ENCODE results near the gene DNAJA1.
"Not testable (repeated sequence)": the region's sequence is repeated elsewhere in the genome, so short reads cannot be mapped to it uniquely, and the experiment has no call there.

Gene DNAJA1

GRCh38 chr9:33082128-33082527 lies 57.1 kb downstream of the DNAJA1 start:
- no peak for DNase-seq (ENCODE audit: low read depth in 2 of 2)

- no peak for DNase-seq (ENCODE audit: low read depth in 2 of 2)
Observed at GRCh38 chr9:33082538-33083326, 57.7 kb downstream of the DNAJA1 start.

- DNase-seq (ENCODE audit: low read depth in 2 of 2), result not testable (repeated sequence)
Observed at GRCh38 chr9:33085672-33086071, 60.6 kb downstream of the DNAJA1 start.

Data from stimulated activated CD8-positive, alpha-beta memory T cell treated with anti-CD3 and anti-CD28 coated beads, Interleukin-7, amount 100 ng/mL, for 4 hours (primary cell).